HFFc6 (cell line): ENCODE measurements around the gene CARD19. TPM values are rescaled to one million over a fixed set of nuclear protein-coding genes. Genes with fewer than 3 reads are reported as not detected.

Experiments
- DNase-seq: peaks from one replicate; pipeline ENCODE4 v3.0.0-alpha.2; 2018
- H3K27ac Mint-ChIP-seq: 2 replicates; pipeline ENCODE4 v1.8.0; 2020; ENCODE audit warnings: mild to moderate bottlenecking, mixed read lengths
- H3K27me3 Mint-ChIP-seq: 2 replicates; pipeline ENCODE4 v1.8.0; 2021; ENCODE audit warnings: mild to moderate bottlenecking, moderate library complexity, mixed read lengths; ENCODE audit not compliant: insufficient read depth
- H3K36me3 Mint-ChIP-seq: 2 replicates; pipeline ENCODE4 v1.8.0; 2021; ENCODE audit warnings: low read depth, mixed read lengths
- H3K4me1 Mint-ChIP-seq: 2 replicates; pipeline ENCODE4 v1.8.0; 2020; ENCODE audit warnings: low read depth, mixed read lengths
- H3K4me3 Mint-ChIP-seq: 2 replicates; pipeline ENCODE4 v1.8.0; 2020; ENCODE audit warnings: mild to moderate bottlenecking, moderate library complexity, mixed read lengths
- H3K9me3 Mint-ChIP-seq: 2 replicates; pipeline ENCODE4 v1.8.0; 2020; ENCODE audit warnings: mild to moderate bottlenecking, mixed read lengths
- CTCF ChIP-seq: fragments of 200-600 bp; sonication (generic); IDR thresholded peaks from 2 replicates; pipeline ENCODE4 v1.5.0; 2021; ENCODE audit warnings: antibody characterized with exemption, mild to moderate bottlenecking
- total RNA-seq, 6 experiments: library from RNA; stranded (reverse); fragmentation: NEBNext Ultra II Directional; extraction: Animal tissue kit (Norgen Biotek cat#: 25700); gene quantifications; 2 replicates in 1 of 6; 3 replicates in 5 of 6; pipeline ENCODE4 v1.2.3, GENCODE V29; 2021

The CARD19 gene
- total RNA-seq, 6 experiments from 2014 or later, result 35.3 to 40.6 (median 37.9) TPM

GRCh38 chr9:93093877-93094657, 1.9 kb upstream of the CARD19 start:
- peaks cover 7% of the 10 kb centered on the region for H3K27me3 Mint-ChIP-seq
- peaks cover 23% of the 10 kb centered on the region for H3K36me3 Mint-ChIP-seq
- peak overlapping the region; percentile 80 for H3K27ac Mint-ChIP-seq
- peaks cover 51% of the 10 kb centered on the region for H3K4me1 Mint-ChIP-seq
- peaks cover 32% of the 10 kb centered on the region for H3K9me3 Mint-ChIP-seq
- no peak for TF ChIP-seq CTCF
- H3K4me3 Mint-ChIP-seq, result peak overlapping the region; percentile 64
- no peak for DNase-seq

DNA sequence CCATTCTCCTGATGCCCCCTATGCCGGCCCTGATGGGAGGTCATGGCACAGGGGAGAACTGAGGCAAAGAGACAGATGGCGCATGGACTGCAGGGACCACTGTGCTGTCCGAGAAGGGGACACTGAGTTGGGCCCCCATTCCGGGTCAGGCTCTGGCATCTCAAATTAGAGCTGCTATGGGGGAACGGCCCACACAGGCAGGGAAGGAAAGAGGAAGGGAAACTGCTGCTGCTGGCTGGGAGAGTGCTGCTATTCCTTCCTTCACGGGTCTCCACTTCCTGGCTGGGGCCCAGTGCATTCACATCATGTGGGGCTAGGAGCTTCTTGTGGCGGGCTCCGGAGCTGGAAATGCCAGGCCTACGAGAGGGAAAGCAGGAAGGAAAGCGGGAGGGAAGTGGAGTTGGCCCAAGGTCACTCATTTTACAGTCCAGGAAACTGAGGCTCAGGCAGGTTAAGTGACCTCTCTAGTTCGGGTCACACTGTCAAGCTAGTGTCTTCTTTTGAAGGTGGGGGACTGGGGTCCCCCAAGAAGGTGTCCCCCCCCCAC, 1.3 kb upstream of the CARD19 start:
- TF ChIP-seq CTCF, result no peak
- no peak for DNase-seq
- H3K9me3 Mint-ChIP-seq, result peaks cover 26% of the 10 kb centered on the region
- peaks cover 58% of the 10 kb centered on the region for H3K4me1 Mint-ChIP-seq
- H3K27ac Mint-ChIP-seq, result peak overlapping the region; percentile 80
- H3K36me3 Mint-ChIP-seq, result peaks cover 18% of the 10 kb centered on the region
- peak overlapping the region; percentile 64 for H3K4me3 Mint-ChIP-seq
- peaks cover 7% of the 10 kb centered on the region for H3K27me3 Mint-ChIP-seq

GRCh38 chr9:93095205-93096130, 549 bp upstream of the CARD19 start:
- no peak for TF ChIP-seq CTCF
- Mint-ChIP-seq H3K9me3 (peaks cover 18% of the 10 kb centered on the region), H3K27ac (peak overlapping the region; percentile 80), H3K36me3 (peaks cover 12% of the 10 kb centered on the region), H3K27me3 (peaks cover 7% of the 10 kb centered on the region), H3K4me1 (peaks cover 64% of the 10 kb centered on the region), H3K4me3 (peak overlapping the region; percentile 64)
- peak; percentile 97 for DNase-seq

- Mint-ChIP-seq H3K27ac (peak overlapping the region; percentile 97), H3K27me3 (peaks cover 4% of the 10 kb centered on the region; the same call in 1 of the 2 replicates), H3K9me3 (peaks cover 6% of the 10 kb centered on the region), H3K4me3 (peak overlapping the region; percentile 92), H3K36me3 (peaks cover 9% of the 10 kb centered on the region; the same call in 1 of the 2 replicates), H3K4me1 (peaks cover 59% of the 10 kb centered on the region)
- no peak for TF ChIP-seq CTCF
- DNase-seq, result no peak
These were observed 880 bp downstream of the CARD19 start for GRCh38 chr9:93096811-93097382.
